NCI-H1694 (cell line): ENCODE results near the gene NMRK1.

Experiments
- DNase-seq: peaks from one replicate; lab custom pipeline; 2025; lab: John Stamatoyannopoulos, UW

The NMRK1 gene

GRCh38 chr9:75063556-75064305, 24.2 kb downstream of the NMRK1 start:
- DNase-seq = no peak

GRCh38 chr9:75061169-75061568, 26.8 kb downstream of the NMRK1 start:
- no peak for DNase-seq

GRCh38 chr9:75054368-75055001, 33.5 kb downstream of the NMRK1 start:
- no peak for DNase-seq

- DNase-seq = no peak
These were observed 34.1 kb downstream of the NMRK1 start for GRCh38 chr9:75053869-75054268.

- DNase-seq = no peak
These were observed 36.7 kb downstream of the NMRK1 start for GRCh38 chr9:75051285-75051684.

GRCh38 chr9:75047506-75047905, 40.4 kb downstream of the NMRK1 start:
- DNase-seq = no peak

- no peak for DNase-seq
These were observed 41.1 kb downstream of the NMRK1 start for GRCh38 chr9:75046725-75047345.

- no peak for DNase-seq
These were observed 46.9 kb downstream of the NMRK1 start for GRCh38 chr9:75041041-75041440.

DNA sequence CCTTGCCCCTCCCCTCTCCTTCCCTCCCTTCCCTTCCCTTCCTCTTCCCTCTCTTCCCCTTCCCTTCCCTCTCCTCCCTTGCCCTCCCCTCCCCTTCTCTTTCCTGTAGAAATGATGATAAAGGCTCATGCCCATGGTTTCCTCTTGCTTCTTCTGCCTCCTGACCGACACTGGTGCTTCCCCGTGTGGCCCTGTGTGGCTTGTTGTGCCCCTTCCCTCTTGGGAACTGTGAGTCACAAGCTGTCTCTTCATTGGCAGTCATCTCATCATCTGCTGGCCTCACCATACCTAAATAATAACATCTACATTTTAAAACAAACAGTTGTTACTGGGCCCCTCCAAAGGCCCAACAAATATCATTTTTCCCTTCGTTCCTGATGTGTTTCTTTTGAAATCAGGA, 48.2 kb downstream of the NMRK1 start:
- DNase-seq = no peak

DNA sequence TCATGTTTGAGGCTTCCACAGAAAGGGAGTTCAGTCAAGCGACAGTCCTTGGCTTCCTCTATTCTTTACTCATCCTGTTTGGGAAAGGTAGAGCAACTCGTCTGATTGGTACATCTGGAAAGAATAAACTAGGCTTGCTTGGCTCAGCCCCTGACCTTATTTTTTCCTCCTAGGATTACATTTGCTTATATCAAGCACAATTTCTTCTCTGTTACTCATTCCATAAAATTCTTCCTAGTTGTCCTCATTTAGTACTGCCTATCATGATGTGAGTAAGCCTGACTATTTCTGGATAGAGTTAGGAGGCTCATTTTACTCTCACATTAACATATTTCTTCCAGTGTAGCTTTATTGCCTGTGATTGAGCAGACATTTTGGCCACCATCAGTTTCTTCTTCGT, 48.9 kb downstream of the NMRK1 start:
- DNase-seq = no peak

GRCh38 chr9:75036793-75037192, 51.2 kb downstream of the NMRK1 start:
- no peak for DNase-seq

DNA sequence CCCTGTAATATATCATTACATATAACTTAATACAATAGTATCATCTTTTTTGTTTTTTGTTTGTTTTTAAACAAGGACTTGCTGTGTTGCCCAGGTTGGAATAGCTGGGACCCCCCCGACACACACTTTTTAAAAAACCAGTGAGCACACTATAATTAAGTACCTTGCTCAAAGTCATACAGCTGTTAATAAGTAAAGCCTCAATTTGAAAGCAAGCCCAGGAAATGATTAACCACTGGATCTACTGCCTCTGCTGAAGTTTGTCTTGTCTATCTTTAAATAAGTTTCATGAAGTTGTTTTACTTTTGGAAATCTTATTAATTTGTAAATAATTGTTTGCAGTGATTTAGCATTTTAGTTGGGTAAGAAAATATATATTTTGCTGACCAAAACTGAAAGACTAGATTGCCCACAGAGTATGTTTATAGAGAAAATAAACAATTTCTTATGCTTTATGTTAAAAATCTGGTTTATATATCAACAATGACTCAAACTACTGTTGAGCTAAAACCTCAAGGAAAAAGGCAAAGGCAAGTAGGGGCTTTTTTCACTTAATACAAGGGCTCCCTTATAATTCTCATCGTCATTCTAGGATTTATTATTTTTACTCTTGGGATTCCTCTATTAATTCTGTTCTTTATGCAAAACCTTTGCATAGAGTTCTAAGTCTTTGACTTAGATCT, 54.0 kb downstream of the NMRK1 start:
- no peak for DNase-seq

DNA sequence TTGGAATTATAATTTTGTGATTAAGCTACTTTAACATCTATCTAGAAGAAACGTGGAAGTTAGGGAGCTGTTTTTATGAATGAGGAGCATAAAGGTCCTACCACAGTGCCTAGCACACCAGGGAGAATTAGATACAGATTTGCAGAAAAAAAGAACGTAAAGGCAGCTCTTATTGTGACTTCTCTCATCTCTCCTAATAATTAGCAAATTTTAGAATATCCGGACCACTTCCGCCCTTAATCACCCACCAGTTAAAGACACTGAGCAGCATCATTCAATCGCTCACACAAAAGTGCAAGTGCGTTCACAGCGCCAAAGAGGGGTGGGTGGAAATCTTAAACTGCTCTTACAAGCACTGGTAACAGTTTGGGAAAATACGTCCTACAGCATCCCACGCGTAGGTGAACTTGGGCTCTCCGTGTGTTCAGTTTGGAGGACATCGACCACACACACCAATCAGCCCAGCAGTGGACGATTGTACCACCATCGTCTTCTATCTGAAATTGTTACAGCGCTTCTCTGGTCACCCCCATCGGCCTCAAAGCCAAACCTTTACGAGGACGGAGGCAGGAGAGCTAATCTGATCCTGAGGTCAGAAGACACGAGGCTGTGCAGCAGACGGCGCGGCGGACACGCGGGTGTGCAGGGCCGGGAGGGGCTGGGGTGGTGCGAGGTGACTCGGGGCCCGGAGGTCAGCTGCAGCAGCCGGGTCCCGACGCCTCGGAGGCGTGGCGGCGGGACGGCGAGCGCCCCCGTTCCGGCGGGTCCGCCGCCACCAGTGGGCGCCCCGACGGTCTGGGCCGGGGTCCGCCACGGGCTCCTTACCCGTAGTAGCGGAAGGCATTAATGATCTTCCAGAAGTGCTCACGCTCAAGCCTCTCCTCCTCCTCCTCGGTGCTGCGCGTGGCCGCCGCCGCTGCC, 60.5 kb downstream of the NMRK1 start:
- DNase-seq = no peak

DNA sequence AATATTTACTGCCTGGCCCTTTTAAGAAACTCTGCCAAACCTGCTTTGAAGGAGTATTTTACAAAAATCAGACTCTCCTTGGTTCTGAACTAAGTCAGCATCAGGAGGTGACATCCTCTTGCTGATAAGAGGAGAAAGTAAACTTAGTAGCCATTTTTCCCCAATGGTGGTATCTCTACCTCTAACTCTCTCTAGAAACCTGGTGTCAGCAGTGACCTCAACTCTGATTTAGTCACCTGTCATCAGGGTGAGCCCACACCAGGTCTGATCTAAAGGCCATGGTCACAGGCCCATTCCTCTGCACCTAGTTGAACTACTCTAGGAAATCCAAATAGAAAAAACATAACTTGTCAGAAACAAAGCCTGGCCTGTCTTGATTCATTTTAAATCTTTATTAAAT, 64.1 kb downstream of the NMRK1 start:
- no peak for DNase-seq

DNA sequence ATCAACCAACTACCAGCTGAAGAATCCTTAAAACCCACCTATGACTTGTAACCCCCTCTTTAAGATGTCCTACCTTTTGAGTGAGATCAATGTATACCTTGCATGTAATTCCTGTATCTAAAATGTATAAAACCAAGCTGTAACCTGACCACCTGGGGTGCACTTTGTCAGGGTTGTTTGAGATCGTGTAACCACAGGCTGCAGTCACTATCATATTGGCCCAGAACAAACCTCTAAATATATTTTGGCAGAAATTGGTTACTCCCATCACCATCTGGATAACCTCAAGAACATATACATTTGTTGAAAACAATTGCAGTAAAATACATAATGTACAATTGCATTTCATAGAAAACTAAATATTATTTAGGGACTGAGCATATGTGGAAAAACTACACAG, 68.3 kb downstream of the NMRK1 start:
- no peak for DNase-seq

GRCh38 chr9:75019022-75019421, 68.9 kb downstream of the NMRK1 start:
- DNase-seq = no peak

DNA sequence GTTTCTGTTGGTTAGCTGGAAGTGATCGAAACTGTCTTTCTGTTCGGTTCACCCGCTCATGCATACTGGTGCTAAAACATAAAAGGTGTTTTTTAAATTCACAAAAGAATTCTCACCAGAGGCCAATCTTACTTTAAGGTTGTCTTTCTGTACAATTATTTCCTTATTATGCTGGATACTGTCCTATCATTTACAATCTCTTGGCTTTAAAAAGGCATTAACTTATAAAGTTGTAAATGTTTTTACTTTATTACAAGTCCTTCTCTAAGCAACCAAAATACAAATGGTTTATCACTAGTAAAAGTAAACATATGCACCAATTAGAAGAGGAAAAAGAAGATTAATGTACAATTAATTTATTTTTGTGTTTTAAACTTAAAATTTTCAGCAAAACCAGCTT, 70.6 kb downstream of the NMRK1 start:
- no peak for DNase-seq

DNA sequence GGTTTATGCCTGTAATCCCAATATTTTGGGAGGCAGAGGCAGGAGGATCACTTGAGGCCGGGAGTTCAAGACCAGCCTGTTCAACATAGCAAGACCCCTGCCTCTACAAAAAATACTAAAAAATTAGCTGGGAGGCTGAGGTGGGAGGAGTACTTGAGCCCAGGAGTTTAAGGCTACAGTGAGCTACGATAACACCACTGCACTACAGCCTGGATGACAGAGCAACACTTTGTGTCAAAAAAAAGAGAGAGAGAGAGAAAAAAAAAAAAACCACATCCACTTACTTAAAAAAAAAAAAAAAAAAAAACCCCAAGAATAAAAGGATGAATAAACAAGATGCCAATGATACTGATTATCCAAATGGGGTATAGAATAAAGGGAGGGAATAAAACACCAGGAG, 74.2 kb downstream of the NMRK1 start:
- no peak for DNase-seq
